Tibial nerve (tissue), 4 donors: Measurements from ENCODE around the gene CASKIN2. TPM values are rescaled to one million over a fixed set of nuclear protein-coding genes. Genes with fewer than 3 reads are reported as not detected.

Experiments
- DNase-seq, 2 donors: peaks; one replicate each; pipeline ENCODE4 v3.0.0-alpha.2; 2019; ENCODE audit warnings: low spot score in 2 of 2
- H3K27ac ChIP-seq, 4 donors: fragments of 200-600 bp; sonication (generic) in 3 of 4; one replicate each; pipeline ENCODE4 v1.5.1; 2017 to 2019; ENCODE audit warnings: mild to moderate bottlenecking in 1 of 4
- H3K27me3 ChIP-seq, 2 donors: fragments of 200-600 bp; sonication (generic) in 1 of 2; one replicate each; pipeline versions ENCODE4 v1.5.1 to v1.6.0; 2017 to 2019
- H3K36me3 ChIP-seq, 3 donors: fragments of 200-600 bp; sonication (generic); one replicate each; pipeline ENCODE4 v1.5.1; 2018 to 2019
- H3K4me1 ChIP-seq, 4 donors: fragments of 200-600 bp; sonication (generic) in 3 of 4; one replicate each; pipeline ENCODE4 v1.5.1; 2017 to 2019
- H3K4me3 ChIP-seq, 4 donors: fragments of 200-600 bp; sonication (generic) in 3 of 4; one replicate each; pipeline ENCODE4 v1.5.1; 2017 to 2019; ENCODE audit warnings: mild to moderate bottlenecking in 1 of 4, moderate library complexity in 1 of 4
- H3K9me3 ChIP-seq, 4 donors: fragments of 200-600 bp; sonication (generic) in 3 of 4; one replicate each; pipeline ENCODE4 v1.5.1; 2017 to 2019
- CTCF ChIP-seq, 5 experiments: fragments of 200-600 bp in 3 of 5; fragments of 450-650 bp in 2 of 5; sonication (generic) in 3 of 5; IDR thresholded peaks; one replicate each; pipeline ENCODE4 v1.5.1; 2016 to 2019; ENCODE audit warnings: antibody characterized with exemption in 5 of 5, mild to moderate bottlenecking in 3 of 5, moderate library complexity in 2 of 5
- EP300 ChIP-seq, 2 donors: sonication (generic); formaldehyde crosslinking; IDR thresholded peaks; one replicate each; pipeline ENCODE4 v1.6.1; 2017; ENCODE audit warnings: antibody characterized with exemption in 2 of 2, mild to moderate bottlenecking in 1 of 2
- POLR2A ChIP-seq, 2 donors: fragments of 450-650 bp; IDR thresholded peaks; one replicate each; pipeline ENCODE4 v1.6.1; 2017; ENCODE audit warnings: antibody characterized with exemption in 2 of 2, mild to moderate bottlenecking in 2 of 2, moderate library complexity in 2 of 2
- WGBS, 2 donors: methylation state at CpG; one replicate each; pipeline ENCODE4 v1.1.5; 2018; 5-methylcytosine and 5-hydroxymethylcytosine counted together
- total RNA-seq, 4 donors: library from RNA; depleted of rRNA; stranded (reverse); fragments of >200 nt; gene quantifications; one replicate each; pipeline ENCODE4 v1.1.0, GENCODE V29; 2016

The CASKIN2 gene
- total RNA-seq, 4 donors from 2014 or later, result 36.0 to 59.0 (median 51.3) TPM

GRCh38 chr17:75473246-75473645 lies 42.1 kb downstream of the CASKIN2 start:
- H3K9me3 ChIP-seq, result no peaks in the 10 kb centered on the region
- peak; percentile 36 to 47 for DNase-seq
- H3K36me3 ChIP-seq, result peaks cover 0 to 19% (median 0%) of the 10 kb centered on the region in 3 donors
- H3K4me3 ChIP-seq, result no peak overlapping the region
- TF ChIP-seq POLR2A (IDR thresholded peaks at IDR 0.05), result no peak
- TF ChIP-seq EP300 (IDR thresholded peaks at IDR 0.05), result peak in 1 of 2 donors; percentile 74
- H3K4me1 ChIP-seq, result peaks cover 0 to 69% (median 34%) of the 10 kb centered on the region in 4 donors
- H3K27ac ChIP-seq, result peak overlapping the region; percentile 30 to 91 (median 60)
- H3K27me3 ChIP-seq, result no peaks in the 10 kb centered on the region
- 42 to 58% methylated on average over 2 of the region's 2 CpGs for whole genome bisulfite sequencing, 2 donors

GRCh38 chr17:75472119-75472518 lies 43.2 kb downstream of the CASKIN2 start:
- Histone ChIP-seq H3K36me3 (peaks cover 0 to 19% (median 0%) of the 10 kb centered on the region in 3 donors), H3K27me3 (no peaks in the 10 kb centered on the region), H3K4me1 (peaks cover 0 to 67% (median 28%) of the 10 kb centered on the region in 4 donors), H3K27ac (peak overlapping the region in 2 of 4 donors; percentile 61 to 91), H3K9me3 (no peaks in the 10 kb centered on the region), H3K4me3 (no peak overlapping the region)
- WGBS, 2 donors, result 55 to 78% methylated on average over 4 of the region's 4 CpGs
- no peak for TF ChIP-seq POLR2A (IDR thresholded peaks at IDR 0.05)
- TF ChIP-seq CTCF (IDR thresholded peaks at IDR 0.05), result no peak
- TF ChIP-seq EP300 (IDR thresholded peaks at IDR 0.05), result no peak
- no peak for DNase-seq

GRCh38 chr17:75471207-75471606 lies 44.1 kb downstream of the CASKIN2 start:
- TF ChIP-seq EP300 (IDR thresholded peaks at IDR 0.05) (no peak), POLR2A (IDR thresholded peaks at IDR 0.05) (no peak), CTCF (IDR thresholded peaks at IDR 0.05) (no peak)
- Histone ChIP-seq H3K27me3 (no peaks in the 10 kb centered on the region), H3K4me1 (peaks cover 0 to 58% (median 19%) of the 10 kb centered on the region in 4 donors), H3K27ac (peak overlapping the region in 1 of 4 donors; percentile 10), H3K4me3 (no peak overlapping the region), H3K36me3 (peaks cover 0 to 19% (median 0%) of the 10 kb centered on the region in 3 donors), H3K9me3 (peaks cover 0 to 5% (median 0%) of the 10 kb centered on the region in 4 donors)
- no peak for DNase-seq
- 82 to 83% methylated on average over 6 of the region's 6 CpGs for WGBS, 2 donors

GRCh38 chr17:75468779-75469373 lies 46.5 kb downstream of the CASKIN2 start:
- TF ChIP-seq POLR2A (IDR thresholded peaks at IDR 0.05), result no peak
- H3K27ac ChIP-seq, result peak overlapping the region in 2 of 4 donors; percentile 23 to 78

GRCh38 chr17:75468291-75468754 lies 47.0 kb downstream of the CASKIN2 start:
- H3K4me3 ChIP-seq, result no peak overlapping the region
- TF ChIP-seq EP300 (IDR thresholded peaks at IDR 0.05), result no peak
- no peak for TF ChIP-seq POLR2A (IDR thresholded peaks at IDR 0.05)
- no peak for TF ChIP-seq CTCF (IDR thresholded peaks at IDR 0.05)
- H3K36me3 ChIP-seq, result peaks cover 0 to 18% (median 0%) of the 10 kb centered on the region in 3 donors
- DNase-seq, result no peak
- 40 to 52% methylated on average over 7 to 8 of the region's 8 CpGs for WGBS, 2 donors
- peak overlapping the region in 2 of 4 donors; percentile 23 to 78 for H3K27ac ChIP-seq
- H3K9me3 ChIP-seq, result peaks cover 0 to 6% (median 0%) of the 10 kb centered on the region in 4 donors
- no peaks in the 10 kb centered on the region for H3K27me3 ChIP-seq
- H3K4me1 ChIP-seq, result peaks cover 0 to 29% (median 3%) of the 10 kb centered on the region in 4 donors

More at GRCh38 chr17:75468779-75469373, 46.5 kb downstream of the CASKIN2 start:
- no peaks in the 10 kb centered on the region for H3K27me3 ChIP-seq
- peaks cover 0 to 6% (median 0%) of the 10 kb centered on the region in 4 donors for H3K9me3 ChIP-seq
- peaks cover 0 to 19% (median 0%) of the 10 kb centered on the region in 3 donors for H3K36me3 ChIP-seq
- H3K4me3 ChIP-seq, result no peak overlapping the region
- 83 to 87% methylated on average over 13 of the region's 13 CpGs for WGBS, 2 donors
- H3K4me1 ChIP-seq, result peaks cover 0 to 35% (median 5%) of the 10 kb centered on the region in 4 donors
- DNase-seq, result no peak

- no peak for DNase-seq
- H3K27ac ChIP-seq, result no peak overlapping the region
- TF ChIP-seq POLR2A (IDR thresholded peaks at IDR 0.05) (no peak), EP300 (IDR thresholded peaks at IDR 0.05) (no peak), CTCF (IDR thresholded peaks at IDR 0.05) (no peak)
These were observed 50.3 kb downstream of the CASKIN2 start for GRCh38 chr17:75465039-75465438.

More at GRCh38 chr17:75465039-75465438, 50.3 kb downstream of the CASKIN2 start:
- Histone ChIP-seq H3K36me3 (no peaks in the 10 kb centered on the region), H3K4me3 (no peak overlapping the region), H3K4me1 (peaks cover 0 to 14% (median 7%) of the 10 kb centered on the region in 4 donors), H3K9me3 (peaks cover 0 to 6% (median 0%) of the 10 kb centered on the region in 4 donors), H3K27me3 (no peaks in the 10 kb centered on the region)
- WGBS, 2 donors, result 91% methylated on average over 6 of the region's 6 CpGs
